GM19455 (cell line): ENCODE results near the gene CNN3.

ENCODE experiments used
- ATAC-seq: cut with Tn5 transposase; IDR thresholded peaks from one replicate; pipeline ENCODE4 v1.9.1; 2021; ENCODE audit not compliant: unreplicated experiment

The CNN3 gene

DNA sequence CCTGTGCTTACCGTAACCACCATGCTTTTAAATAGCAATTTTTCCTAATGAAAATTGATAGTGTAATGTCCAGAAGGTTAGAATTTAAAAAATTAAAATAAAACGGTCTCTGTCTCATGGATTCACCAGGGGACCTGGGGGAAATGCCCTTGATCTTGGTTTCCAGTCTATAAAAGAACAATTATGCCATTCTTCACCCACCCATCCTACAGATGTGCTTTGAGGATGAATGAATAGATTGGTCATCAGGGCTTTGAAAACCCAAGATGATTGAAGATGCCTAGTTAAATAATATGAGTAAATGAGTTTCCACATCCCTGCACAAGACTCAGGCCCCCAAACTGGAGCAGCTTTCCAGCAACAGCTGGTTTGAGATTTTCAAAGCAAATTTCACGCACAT lies 38.7 kb downstream of the CNN3 start:
- no peak for ATAC-seq

DNA sequence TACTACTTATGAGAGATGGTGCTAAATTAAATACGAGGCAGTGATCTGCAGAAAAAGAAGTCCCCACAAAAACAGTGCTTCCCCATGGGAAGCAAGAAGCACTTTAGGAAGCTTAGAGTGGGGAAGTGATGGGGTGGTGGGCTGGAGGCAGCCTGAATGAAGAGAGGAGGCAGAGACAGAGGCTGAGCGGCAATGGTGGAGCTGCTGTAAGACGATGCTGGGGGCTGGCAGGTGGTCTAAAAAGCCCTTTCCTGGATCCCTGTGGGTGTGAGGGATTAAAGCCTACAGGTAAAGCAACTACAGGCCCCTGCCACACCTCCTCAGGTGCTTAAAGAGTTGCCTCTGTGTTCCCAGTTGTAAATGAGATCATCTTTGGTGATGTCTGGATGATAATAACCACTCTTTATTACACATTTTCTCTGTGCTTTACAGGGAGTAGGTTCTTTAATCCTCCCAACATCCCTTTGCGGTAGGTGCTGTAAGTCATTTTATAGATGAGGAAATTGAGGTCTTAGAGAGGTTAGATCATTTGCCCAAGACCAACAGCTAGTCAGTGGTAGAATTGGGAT lies 39.2 kb downstream of the CNN3 start:
- ATAC-seq: no peak

DNA sequence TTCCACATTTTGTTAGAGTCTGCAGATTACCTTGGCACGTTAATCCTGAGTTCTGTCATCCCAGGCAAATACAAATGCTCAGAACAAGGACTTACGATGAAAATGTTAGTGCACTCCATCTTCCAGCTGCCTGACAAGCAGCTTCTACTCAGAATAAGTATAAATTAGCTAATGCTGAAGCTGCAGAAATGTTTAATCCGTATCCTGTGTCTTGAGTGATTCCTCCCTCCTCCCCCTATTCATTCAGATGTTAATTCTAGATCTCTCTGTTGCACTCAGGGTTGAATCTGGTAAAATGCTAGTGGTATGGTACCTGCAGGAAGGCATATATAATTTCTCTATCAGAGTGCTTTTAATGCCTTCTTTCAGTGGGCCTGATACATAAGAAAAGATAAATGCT lies 39.8 kb downstream of the CNN3 start:
- no peak for ATAC-seq

DNA sequence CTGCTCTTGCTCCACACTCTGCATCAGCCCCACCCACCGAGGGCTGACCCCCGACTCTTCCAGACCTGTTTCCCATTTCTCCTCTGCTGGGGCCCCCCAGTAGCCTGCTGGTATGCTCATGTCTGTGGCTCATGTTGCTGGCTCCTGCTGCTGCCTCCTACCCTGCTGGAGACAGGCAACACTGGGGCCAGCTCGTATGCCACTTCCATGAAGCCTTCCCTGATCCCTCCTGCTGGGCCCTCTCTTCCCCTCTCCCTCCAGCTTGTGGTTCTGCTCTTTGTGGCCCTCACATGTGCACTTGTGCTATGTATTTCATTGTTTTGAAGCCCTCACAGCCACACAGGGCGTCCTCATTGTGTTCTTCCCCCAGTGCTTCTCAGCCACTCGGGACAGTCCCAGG lies 40.5 kb downstream of the CNN3 start:
- ATAC-seq: no peak

DNA sequence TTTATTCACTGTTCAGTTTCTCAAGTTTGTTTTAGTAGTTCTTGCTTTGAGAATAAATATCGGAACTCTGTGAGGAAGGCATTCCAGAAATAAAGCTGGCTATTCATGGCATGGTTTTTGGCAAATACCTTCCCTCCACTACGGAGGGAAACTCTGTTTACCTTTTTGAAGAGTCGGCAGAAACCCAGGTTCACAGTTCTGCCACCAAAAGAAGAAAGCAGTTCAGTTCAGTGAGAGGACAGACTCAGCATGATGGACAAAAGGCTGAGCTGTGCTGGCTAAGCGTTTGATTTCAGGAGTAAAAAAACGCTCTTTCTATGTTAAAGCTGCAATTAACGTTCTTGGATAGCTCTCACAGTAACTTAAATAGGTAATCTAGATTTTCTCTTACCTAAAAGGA lies 42.4 kb downstream of the CNN3 start:
- ATAC-seq: no peak

DNA sequence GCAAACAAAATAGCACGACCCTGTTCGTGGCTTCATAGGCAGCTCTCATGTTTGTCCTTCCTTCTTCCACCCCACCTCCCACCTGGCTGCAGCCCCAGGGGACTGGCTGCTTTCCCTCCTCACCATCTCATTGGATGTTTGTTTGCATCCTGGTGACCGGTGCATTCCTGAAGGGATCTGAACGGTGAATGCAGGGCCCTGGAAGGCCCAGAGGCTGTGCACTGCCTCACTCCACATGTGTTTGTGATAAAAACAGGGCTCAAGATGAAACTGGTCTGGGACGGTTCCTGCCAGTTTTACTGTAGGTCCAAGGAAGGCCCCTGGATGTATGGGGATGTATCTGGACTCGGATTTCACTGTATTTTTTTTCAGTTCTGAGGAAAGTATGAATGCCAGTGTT lies 42.8 kb downstream of the CNN3 start:
- no peak for ATAC-seq

DNA sequence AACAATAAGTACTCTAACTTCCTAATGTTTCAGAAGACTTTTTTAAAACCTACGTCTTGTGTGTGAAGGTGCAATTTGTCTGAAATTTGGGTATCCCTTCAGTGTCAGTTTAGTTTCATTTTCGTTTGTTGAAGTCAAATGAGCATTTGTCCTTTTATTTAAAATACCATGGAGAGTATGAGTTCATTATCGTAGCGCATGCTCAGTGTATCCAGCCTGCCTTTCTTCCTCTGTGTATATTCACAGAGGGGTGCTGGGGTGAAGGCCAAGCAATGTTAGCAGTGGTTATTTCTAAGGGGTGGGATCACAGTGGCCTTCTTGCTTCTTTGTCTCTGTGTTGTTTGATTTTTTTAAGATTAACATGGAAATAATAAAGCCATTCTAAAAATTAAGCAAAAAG lies 43.2 kb downstream of the CNN3 start:
- no peak for ATAC-seq

DNA sequence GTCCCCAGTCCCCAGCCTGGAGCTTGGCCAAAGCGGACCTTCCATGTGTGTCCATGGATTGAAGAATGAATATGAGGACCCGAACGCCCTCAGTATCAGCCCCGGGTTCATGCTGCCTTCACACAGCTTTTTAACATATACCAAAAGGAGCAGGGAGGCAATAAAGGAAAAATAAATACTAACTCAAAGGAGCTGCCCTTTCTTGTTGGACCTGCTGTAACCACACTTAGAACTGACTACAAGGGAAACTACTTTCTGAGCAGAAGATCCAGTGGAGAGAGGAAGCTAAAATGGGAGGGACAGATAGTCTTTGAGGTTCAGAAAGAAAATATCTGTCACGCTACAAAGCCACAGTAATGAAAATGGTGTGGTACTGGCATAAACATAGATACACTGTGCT lies 48.6 kb downstream of the CNN3 start:
- ATAC-seq: no peak

DNA sequence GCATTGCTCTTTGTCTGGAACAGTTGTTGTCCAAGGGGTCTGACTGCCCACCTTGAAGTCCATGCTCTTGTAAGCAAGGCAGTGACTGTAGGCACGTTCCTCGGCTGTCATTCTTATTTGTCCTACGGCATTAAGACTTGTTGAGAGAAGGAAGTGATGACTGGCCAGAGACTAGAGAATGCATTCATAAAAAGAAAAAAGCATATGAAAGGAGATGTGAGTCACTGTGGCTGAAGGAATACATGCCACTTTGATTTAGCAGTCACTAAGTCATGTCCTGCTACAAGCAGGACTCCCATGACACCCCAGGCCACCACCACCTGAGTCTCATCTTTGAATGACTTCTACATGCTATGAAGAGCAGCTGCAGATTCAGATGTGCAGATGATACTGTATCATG lies 50.5 kb downstream of the CNN3 start:
- ATAC-seq: no peak

DNA sequence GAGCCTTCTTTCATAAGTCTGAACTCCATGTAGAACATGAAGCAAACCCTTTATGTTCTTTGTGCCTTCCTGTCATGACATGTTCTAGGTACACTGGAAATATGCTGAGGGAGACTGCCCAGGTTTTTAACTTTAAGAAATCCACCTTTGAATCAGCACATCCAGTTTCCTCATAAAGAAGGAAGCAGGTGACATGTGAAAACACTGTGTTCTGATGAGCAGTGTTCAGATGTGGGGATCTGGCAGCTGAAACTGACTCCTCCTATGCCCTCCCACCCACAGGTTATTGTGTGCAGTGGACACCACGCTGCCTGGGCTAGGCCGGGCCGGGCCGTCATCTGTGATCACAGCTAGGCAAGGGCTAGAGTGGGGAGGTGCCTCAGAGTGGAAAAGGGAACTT lies 51.1 kb downstream of the CNN3 start:
- ATAC-seq: no peak

DNA sequence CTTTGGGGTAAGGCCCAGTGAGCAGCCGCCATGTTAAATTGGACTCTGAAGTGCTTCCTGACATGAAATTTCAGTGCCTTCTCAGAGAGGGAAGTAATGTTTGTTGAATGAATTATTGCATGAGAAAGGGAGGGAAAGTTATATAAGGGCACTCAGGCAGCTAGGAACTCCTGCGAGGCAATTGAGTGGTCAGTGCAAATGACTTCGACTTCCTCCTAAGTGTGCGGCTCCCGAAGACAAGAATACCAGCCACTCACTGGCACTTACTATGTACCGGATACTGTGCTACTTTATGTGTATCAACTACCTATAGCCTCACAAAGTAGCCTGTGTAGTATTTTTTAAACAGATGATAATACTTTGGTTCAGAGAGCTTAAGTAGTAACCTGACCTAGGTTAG lies 52.5 kb downstream of the CNN3 start:
- ATAC-seq: no peak

DNA sequence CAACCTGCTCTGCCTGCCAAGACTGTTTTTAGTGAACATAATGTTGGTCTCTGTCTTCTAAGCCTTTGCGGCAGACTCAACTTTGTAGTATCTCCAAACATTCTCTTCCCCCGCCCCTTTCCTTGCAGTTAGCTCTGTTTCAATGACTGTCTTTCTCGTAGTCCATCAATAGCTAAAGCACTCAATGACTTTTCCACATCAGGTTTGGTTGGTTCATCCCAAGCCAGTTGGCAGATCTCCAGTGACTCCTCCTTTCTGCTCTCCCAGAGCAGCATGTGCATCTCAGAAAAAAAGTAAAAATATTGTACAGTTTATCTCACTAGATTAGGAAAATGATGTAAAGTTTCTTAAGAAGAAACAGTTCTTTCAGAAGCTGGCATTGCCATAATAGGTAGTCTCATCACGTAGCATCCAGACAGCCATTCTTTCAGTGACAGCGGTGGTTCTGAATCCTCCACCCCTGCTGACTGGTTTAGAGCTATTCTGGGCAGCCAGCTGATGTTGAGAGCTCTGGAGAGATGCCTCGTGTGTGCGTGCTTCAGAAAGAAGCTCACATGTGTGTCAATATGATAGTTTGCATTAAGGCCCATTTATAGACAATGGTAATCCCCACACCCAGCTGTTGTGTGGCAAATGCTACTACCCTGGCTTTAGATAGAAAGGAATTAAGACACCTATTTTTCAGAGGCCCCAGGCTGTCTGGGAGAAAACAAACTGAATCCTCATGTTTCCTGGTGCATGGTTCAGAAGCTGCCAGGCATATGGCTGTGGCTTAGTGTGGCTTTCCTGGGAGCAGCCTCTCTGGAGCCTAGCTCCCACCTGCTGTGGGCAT lies 53.2 kb downstream of the CNN3 start:
- ATAC-seq: no peak

DNA sequence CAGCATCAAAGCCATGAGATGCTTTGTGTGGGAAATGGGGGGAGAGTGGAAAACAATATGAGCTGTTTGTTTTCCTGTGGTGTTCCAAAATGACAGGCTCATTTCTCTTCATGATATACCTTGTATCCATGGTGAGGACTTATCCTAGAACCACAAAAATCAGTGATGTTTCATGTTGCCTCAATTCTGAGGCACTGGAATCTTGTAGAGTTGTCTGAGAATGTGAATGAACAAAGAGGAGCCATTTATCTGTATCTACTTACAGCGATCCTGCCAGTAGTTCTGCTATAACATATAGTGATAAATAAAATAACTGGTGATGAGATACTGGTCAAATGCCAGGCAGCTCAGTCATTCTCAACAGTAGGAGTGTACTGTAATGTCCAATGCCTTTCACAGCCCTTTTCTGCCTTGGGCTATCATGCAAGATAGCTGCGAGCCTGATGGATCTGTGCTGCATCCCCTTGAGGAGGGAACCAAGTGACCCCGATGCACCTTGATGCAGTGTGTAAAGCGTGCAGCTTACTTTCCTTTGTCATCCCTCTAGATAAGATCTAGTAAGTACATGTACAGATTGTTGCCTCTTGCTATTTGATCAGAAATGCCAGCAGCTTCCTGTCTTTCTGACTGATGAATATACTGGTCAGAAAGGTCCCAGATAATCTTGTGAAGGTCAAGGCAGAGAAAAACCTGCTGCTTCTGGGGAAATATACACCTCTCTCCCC lies 54.0 kb downstream of the CNN3 start:
- no peak for ATAC-seq

DNA sequence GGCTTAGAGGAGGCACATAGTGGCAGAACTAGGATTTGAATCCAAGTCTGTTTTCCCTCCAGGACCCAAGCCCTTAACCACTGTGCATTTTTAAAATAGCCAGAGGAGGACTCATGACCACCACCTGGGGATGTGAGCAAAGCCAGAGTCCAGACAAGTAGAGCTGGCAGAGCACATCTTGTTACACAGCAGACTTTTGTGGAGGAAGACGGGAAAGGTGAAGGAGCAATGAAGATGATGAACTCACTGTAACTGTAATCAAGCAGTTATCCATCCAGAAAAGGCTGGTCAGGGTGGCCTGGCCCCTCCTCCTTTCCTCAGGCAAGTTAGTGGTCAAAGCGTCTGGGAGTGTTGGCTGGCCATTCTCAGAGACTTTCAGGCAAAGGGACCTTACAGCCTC lies 55.9 kb downstream of the CNN3 start:
- ATAC-seq: no peak

DNA sequence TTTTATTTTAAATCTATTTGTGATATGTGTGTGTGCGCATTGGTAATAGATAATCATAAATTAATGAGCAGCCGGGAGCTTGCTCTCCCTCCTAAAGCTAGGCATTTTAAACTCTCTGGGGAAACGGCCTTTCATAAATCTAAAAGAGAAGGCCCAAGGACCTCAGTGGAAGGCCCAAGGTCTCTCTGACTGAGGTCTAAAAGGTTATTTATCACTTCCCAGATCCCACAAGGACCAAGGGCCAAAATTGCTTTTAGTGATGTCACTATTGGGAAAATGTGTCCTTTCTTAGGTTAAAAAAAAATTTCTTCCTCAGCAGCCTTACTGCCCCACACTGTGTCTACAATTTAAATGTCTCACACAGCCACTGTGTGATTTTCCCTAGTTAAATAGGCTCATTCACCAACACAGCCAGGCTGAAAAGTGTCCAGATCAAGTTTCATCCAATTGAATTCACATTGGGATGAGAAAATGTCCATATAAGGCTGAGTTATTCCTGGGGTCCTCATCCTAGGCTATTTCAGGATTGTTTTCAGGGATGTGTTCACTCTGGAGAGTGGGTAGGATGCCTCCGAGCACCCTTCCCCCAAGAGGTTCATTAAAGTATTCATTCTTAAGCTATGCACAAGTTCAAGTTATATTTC lies 60.6 kb downstream of the CNN3 start:
- ATAC-seq: no peak

DNA sequence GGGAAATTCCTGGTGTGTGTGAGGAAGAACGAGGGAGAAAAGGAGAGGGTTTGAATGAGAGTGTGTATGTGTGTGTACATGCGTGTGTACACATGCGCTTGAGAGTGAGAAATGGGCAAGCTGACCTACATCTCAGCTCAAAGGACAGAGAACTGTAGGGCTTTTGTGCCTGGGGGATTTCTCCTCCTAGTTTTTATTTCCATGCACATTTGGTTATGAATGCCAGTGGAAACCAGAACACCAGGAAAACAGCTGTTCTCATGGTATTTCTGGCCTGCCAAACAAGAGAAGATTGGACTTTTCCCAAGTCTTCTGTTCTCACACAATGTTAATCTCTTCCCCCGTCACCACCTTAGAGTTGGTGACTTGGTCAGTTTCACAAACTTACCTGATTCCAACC lies 61.5 kb downstream of the CNN3 start:
- no peak for ATAC-seq

DNA sequence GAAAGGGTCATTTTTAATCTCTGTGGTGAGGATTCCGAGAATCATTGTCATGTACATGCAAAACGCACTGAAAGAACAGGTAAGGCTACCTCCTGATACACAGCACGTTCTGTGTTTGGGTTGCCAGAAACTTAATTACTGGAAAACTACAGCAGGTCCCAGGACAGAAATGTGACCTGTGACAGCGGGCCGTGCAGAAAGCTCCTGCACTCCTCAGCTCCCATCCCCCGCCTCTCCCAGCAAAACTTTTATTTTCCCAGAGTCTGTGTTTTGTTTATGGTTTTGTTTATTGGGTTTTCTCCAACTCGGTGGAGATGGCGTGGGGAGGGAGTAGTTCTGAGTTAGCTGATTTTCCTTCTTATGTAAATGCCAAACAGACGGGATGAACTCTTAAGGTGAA lies 62.1 kb downstream of the CNN3 start:
- ATAC-seq: no peak

DNA sequence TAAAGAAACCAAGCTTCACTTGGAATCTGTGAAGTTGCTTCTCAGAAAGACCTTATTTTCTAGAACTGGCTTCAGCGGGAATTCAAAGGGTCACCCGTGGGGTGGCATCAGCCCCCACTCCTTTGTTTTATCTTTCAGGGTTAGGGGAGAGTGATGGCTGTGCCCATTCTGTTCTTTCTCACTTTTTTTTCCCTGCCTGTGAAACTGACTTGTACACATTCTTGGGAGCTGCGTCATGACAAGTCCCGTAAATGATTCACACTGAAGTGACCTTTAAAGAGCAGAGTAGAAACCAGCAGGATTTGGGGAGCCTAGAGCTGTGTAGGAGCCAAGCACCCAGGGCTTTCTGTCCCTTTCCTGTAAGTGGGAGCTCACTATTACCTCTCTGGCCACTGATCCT lies 63.0 kb downstream of the CNN3 start:
- no peak for ATAC-seq

DNA sequence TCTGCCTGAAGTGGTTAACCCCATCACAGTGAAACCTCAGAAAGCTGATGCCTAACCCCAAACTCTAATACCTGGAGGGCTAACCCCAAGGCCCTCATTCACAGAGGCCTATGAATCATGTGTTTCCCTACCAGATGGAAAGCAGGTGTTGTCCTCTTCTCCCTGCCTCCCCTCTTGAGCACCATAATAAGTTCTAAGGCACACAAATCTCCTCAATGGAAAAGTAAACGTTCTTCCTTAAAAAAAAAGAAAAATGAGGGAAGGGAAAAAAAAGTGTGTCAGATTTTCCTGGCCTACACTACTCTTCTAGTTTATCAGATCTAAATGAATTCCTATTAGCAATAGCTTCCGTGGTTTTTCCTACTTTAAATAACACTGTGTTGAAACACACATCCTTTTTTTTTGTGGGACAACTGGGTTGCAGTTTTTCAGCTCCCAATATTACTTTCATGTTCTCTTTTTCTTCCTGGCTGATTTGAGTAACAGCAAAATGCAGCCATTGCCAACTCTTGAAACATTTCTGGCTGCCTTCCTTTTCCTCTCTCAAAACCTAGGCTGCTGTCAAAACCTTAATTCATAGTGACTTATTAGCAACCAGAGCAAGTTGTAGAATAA lies 63.5 kb downstream of the CNN3 start:
- no peak for ATAC-seq

DNA sequence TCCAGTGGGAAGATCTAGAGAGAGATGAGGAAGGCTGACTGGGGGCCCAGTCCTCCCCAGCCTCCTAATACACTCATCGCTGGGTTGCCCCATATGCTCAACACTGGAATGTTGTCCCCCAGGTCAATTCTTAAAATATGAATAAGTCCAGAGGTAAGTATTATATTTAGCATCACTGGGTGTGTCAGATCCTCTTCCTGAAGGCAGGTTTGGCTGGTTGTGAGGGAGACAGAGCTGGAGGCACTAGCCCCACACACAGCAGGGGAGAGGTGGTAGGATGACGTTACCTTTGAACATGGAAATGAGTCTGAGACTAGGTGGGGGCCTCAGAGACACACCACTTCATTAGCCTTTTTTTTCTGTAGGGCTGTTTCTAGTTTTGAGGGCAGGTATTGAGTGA lies 64.2 kb downstream of the CNN3 start:
- ATAC-seq: no peak

DNA sequence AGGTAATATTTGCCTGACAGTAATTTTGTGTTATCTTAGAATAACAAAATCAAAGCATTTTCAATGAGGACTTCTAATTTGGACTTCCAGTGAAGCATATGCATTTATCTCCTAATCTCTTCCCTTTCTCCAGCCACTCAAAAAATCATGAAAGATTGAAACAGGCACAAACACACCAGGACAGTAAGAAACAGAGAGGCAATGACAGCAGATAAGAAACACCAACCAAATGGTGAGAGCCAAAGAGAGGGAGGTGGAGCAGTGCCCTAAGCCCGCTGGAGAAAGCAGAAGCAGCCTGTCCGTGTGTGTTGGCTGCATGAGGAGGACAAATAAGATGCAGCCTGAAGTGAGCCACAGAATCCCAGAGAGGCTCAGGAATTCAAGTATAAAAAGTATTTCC lies 67.7 kb downstream of the CNN3 start:
- no peak for ATAC-seq
